ENCODE measurements around the gene NKX2-1. TPM values are rescaled to one million over a fixed set of nuclear protein-coding genes. Genes with fewer than 3 reads are reported as not detected.

NKX2-1 gene
- total RNA-seq, 1 donor from 2014 or later = not detected

GRCh38 chr14:36498938-36499337 lies 21.1 kb downstream of the NKX2-1 start:
- peaks cover 3% of the 10 kb centered on the region for H3K4me1 Mint-ChIP-seq (ENCODE audit: low read depth, unreplicated experiment)
- H3K36me3 Mint-ChIP-seq (ENCODE audit: unreplicated experiment) = no peaks in the 10 kb centered on the region
- no peak overlapping the region for H3K27ac Mint-ChIP-seq (ENCODE audit: unreplicated experiment)
- peaks cover 4% of the 10 kb centered on the region for H3K9me3 Mint-ChIP-seq (ENCODE audit: unreplicated experiment)
- DNase-seq = no peak
- no peak for TF ChIP-seq CTCF (IDR thresholded peaks at IDR 0.05; ENCODE audit: partially characterized antibody, unreplicated experiment)
- H3K27me3 Mint-ChIP-seq (ENCODE audit: unreplicated experiment) = peaks cover 11% of the 10 kb centered on the region
- H3K4me3 Mint-ChIP-seq (ENCODE audit: unreplicated experiment) = no peak overlapping the region

- H3K27ac Mint-ChIP-seq (ENCODE audit: unreplicated experiment) = no peak overlapping the region
- H3K36me3 Mint-ChIP-seq (ENCODE audit: unreplicated experiment) = no peaks in the 10 kb centered on the region
- DNase-seq = no peak
- peaks cover 4% of the 10 kb centered on the region for H3K27me3 Mint-ChIP-seq (ENCODE audit: unreplicated experiment)
- H3K9me3 Mint-ChIP-seq (ENCODE audit: unreplicated experiment) = no peaks in the 10 kb centered on the region
- no peak for TF ChIP-seq CTCF (IDR thresholded peaks at IDR 0.05; ENCODE audit: partially characterized antibody, unreplicated experiment)
- H3K4me1 Mint-ChIP-seq (ENCODE audit: low read depth, unreplicated experiment) = no peaks in the 10 kb centered on the region
- H3K4me3 Mint-ChIP-seq (ENCODE audit: unreplicated experiment) = no peak overlapping the region
Measured at GRCh38 chr14:36496346-36496745, 23.7 kb downstream of the NKX2-1 start.

- Mint-ChIP-seq H3K36me3 (ENCODE audit: unreplicated experiment) (no peaks in the 10 kb centered on the region), H3K27ac (ENCODE audit: unreplicated experiment) (no peak overlapping the region), H3K9me3 (ENCODE audit: unreplicated experiment) (no peaks in the 10 kb centered on the region), H3K27me3 (ENCODE audit: unreplicated experiment) (peaks cover 4% of the 10 kb centered on the region), H3K4me1 (ENCODE audit: low read depth, unreplicated experiment) (no peaks in the 10 kb centered on the region), H3K4me3 (ENCODE audit: unreplicated experiment) (no peak overlapping the region)
- DNase-seq = no peak
- TF ChIP-seq CTCF (IDR thresholded peaks at IDR 0.05; ENCODE audit: partially characterized antibody, unreplicated experiment) = no peak
Measured at GRCh38 chr14:36495666-36496065, 24.4 kb downstream of the NKX2-1 start.

- no peak for TF ChIP-seq CTCF (IDR thresholded peaks at IDR 0.05; ENCODE audit: partially characterized antibody, unreplicated experiment)
- Mint-ChIP-seq H3K4me3 (ENCODE audit: unreplicated experiment) (no peak overlapping the region), H3K27me3 (ENCODE audit: unreplicated experiment) (no peaks in the 10 kb centered on the region), H3K27ac (ENCODE audit: unreplicated experiment) (no peak overlapping the region), H3K36me3 (ENCODE audit: unreplicated experiment) (no peaks in the 10 kb centered on the region), H3K4me1 (ENCODE audit: low read depth, unreplicated experiment) (no peaks in the 10 kb centered on the region), H3K9me3 (ENCODE audit: unreplicated experiment) (no peaks in the 10 kb centered on the region)
- no peak for DNase-seq
Measured at GRCh38 chr14:36493761-36494160, 26.3 kb downstream of the NKX2-1 start.

GRCh38 chr14:36485773-36486172 lies 34.3 kb downstream of the NKX2-1 start:
- no peaks in the 10 kb centered on the region for H3K9me3 Mint-ChIP-seq (ENCODE audit: unreplicated experiment)
- no peak for DNase-seq
- H3K27me3 Mint-ChIP-seq (ENCODE audit: unreplicated experiment) = no peaks in the 10 kb centered on the region
- no peaks in the 10 kb centered on the region for H3K36me3 Mint-ChIP-seq (ENCODE audit: unreplicated experiment)
- H3K4me3 Mint-ChIP-seq (ENCODE audit: unreplicated experiment) = no peak overlapping the region
- H3K27ac Mint-ChIP-seq (ENCODE audit: unreplicated experiment) = no peak overlapping the region
- H3K4me1 Mint-ChIP-seq (ENCODE audit: low read depth, unreplicated experiment) = no peaks in the 10 kb centered on the region
- no peak for TF ChIP-seq CTCF (IDR thresholded peaks at IDR 0.05; ENCODE audit: partially characterized antibody, unreplicated experiment)

Data from glutamatergic neuron (in vitro differentiated cells).